HCT116 (cell line): Measurements from ENCODE around the gene ADGRB2. TPM values are rescaled to one million over a fixed set of nuclear protein-coding genes. Genes with fewer than 3 reads are reported as not detected.

Experiments used
- ATAC-seq: fragments of 200-7000 bp; cut with Tn5 transposase; 2 replicates; pipeline ENCODE4 v1.9.1; 2020; ENCODE audit warnings: mild to moderate bottlenecking, moderate library complexity
- BruUV-seq: library from RNA; stranded (reverse); fragments of 400-500 nt; replicated peaks from 2 replicates; lab custom pipeline; 2021; lab: Mats Ljungman, UMichigan
- CTCF ChIA-PET: fragments of 300-600 bp; sonication (Branson Sonifier 250); formaldehyde crosslinking; loops from one replicate; lab custom pipeline; 2021; ENCODE audit warnings: antibody characterized with exemption; lab: Charles Lee
- POLR2A ChIA-PET: fragments of 300-600, 350-600 bp; sonication (Branson Sonifier 250); formaldehyde crosslinking; loops from one replicate; lab custom pipeline; 2021; ENCODE audit warnings: antibody characterized with exemption; lab: Charles Lee
- RAD21 ChIA-PET, 2 experiments: fragments of 300-600 bp; sonication (Branson Sonifier 250); formaldehyde crosslinking; loops; one replicate each; lab custom pipeline; 2023; ENCODE audit warnings: low total read pairs in 2 of 2; ENCODE audit not compliant: uncharacterized antibody in 2 of 2, unreplicated experiment in 2 of 2, low non-redundant PET in 1 of 2; lab: Charles Lee
- DNase-seq: peaks from one replicate; pipeline ENCODE4 v3.0.0-alpha.2; 2010; ENCODE audit warnings: low read depth, low spot score
- H2AFZ ChIP-seq: fragments of 200-600 bp; shearing (Covaris generic), sonication (generic); 2 replicates; pipeline ENCODE4 v1.6.1; 2017; ENCODE audit warnings: low read depth, mixed run types, mixed read lengths, antibody characterized with exemption, low read length; ENCODE audit not compliant: poor library complexity, severe bottlenecking
- H3K27ac ChIP-seq: 2 replicates; pipeline ENCODE4 v1.5.1; 2012; ENCODE audit warnings: low read depth, low read length
- H3K27me3 ChIP-seq: fragments of 200-600 bp; sonication (generic); 2 replicates; pipeline ENCODE4 v1.6.1; 2016; ENCODE audit warnings: mixed run types, low read length, mixed read lengths; ENCODE audit not compliant: insufficient read depth
- H3K36me3 ChIP-seq, 2 experiments: fragments of 200-500 bp in 1 of 2; fragments of 200-600 bp in 1 of 2; sonication (Bioruptor generic) in 1 of 2; sonication (generic) in 1 of 2; 2 replicates each; pipeline versions ENCODE4 v1.5.1 to v1.6.1; 2014 to 2016; ENCODE audit warnings: low read length in 2 of 2, inconsistent platforms in 1 of 2, mixed read lengths in 1 of 2, mixed run types in 1 of 2; ENCODE audit not compliant: insufficient read depth in 2 of 2, control insufficient read depth in 1 of 2
- H3K4me1 ChIP-seq, 2 experiments: fragments of 200-600 bp in 1 of 2; sonication (generic) in 1 of 2; 2 replicates each; pipeline versions ENCODE4 v1.5.1 to v1.6.1; 2012 to 2017; ENCODE audit warnings: low read length in 2 of 2, inconsistent platforms in 1 of 2, mild to moderate bottlenecking in 1 of 2, mixed read lengths in 1 of 2, mixed run types in 1 of 2, moderate library complexity in 1 of 2; ENCODE audit not compliant: insufficient read depth in 2 of 2, control insufficient read depth in 1 of 2
- H3K4me2 ChIP-seq: fragments of 200-600 bp; sonication (generic); 2 replicates; pipeline ENCODE4 v1.6.1; 2017; ENCODE audit warnings: mixed run types, low read length, mixed read lengths
- H3K4me3 ChIP-seq, 2 experiments: fragments of 200-600 bp in 1 of 2; sonication (generic) in 1 of 2; replicated peaks in 1 of 2; 2 replicates each; pipeline ENCODE4 v1.5.1; 2011 to 2016; ENCODE audit warnings: low read length in 2 of 2, control low read depth in 1 of 2, low read depth in 1 of 2, mild to moderate bottlenecking in 1 of 2, mixed read lengths in 1 of 2, mixed run types in 1 of 2
- H3K79me2 ChIP-seq: fragments of 200-600 bp; sonication (generic); 2 replicates; pipeline ENCODE4 v1.6.1; 2017; ENCODE audit warnings: mild to moderate bottlenecking, mixed run types, low read length, moderate library complexity, mixed read lengths; ENCODE audit not compliant: insufficient read depth
- H3K9ac ChIP-seq: fragments of 200-600 bp; sonication (generic); 2 replicates; pipeline ENCODE4 v1.6.1; 2016; ENCODE audit warnings: low read length, mixed read lengths
- H3K9me2 ChIP-seq: fragments of 200-600 bp; sonication (generic), shearing (Covaris generic); 2 replicates; pipeline ENCODE4 v1.6.1; 2017; ENCODE audit warnings: mixed run types, mild to moderate bottlenecking, moderate library complexity; ENCODE audit not compliant: insufficient read depth
- H3K9me3 ChIP-seq, 2 experiments: fragments of 200-500 bp in 1 of 2; fragments of 200-600 bp in 1 of 2; sonication (Bioruptor generic) in 1 of 2; sonication (generic) in 1 of 2; 2 replicates each; pipeline ENCODE4 v1.6.1; 2014 to 2017; ENCODE audit warnings: low read length in 2 of 2, mixed read lengths in 2 of 2, inconsistent platforms in 1 of 2, low read depth in 1 of 2, mild to moderate bottlenecking in 1 of 2, mixed run types in 1 of 2, moderate library complexity in 1 of 2; ENCODE audit not compliant: control insufficient read depth in 1 of 2, insufficient read depth in 1 of 2
- H4K20me1 ChIP-seq: fragments of 200-600 bp; sonication (generic), shearing (Covaris generic); 2 replicates; pipeline ENCODE4 v1.6.1; 2017; ENCODE audit warnings: mixed run types, mild to moderate bottlenecking, moderate library complexity; ENCODE audit not compliant: insufficient read depth
- CBX3 ChIP-seq: IDR thresholded peaks from 2 replicates; pipeline ENCODE4 v1.6.1; 2012; ENCODE audit warnings: low read depth
- CEBPB ChIP-seq: IDR thresholded peaks from 2 replicates; pipeline ENCODE4 v1.6.1; 2012; ENCODE audit warnings: low read depth
- EGR1 ChIP-seq: IDR thresholded peaks from 2 replicates; pipeline ENCODE4 v1.6.1; 2012; ENCODE audit warnings: low read depth
- EZH2phosphoT487 ChIP-seq: fragments of 200-600 bp; IDR thresholded peaks from 2 replicates; pipeline ENCODE4 v1.6.1; 2018; ENCODE audit warnings: antibody characterized with exemption, borderline replicate concordance
- FOSL1 ChIP-seq: IDR thresholded peaks from 2 replicates; pipeline ENCODE4 v1.6.1; 2012; ENCODE audit warnings: low read depth
- POLR2A ChIP-seq: IDR thresholded peaks from 2 replicates; pipeline ENCODE4 v1.7.0; 2011; ENCODE audit warnings: borderline replicate concordance; ENCODE audit not compliant: insufficient read depth, insufficient read length; ENCODE audit errors: extremely low read depth
- SIN3A ChIP-seq: IDR thresholded peaks from 2 replicates; pipeline ENCODE4 v1.6.1; 2012; ENCODE audit warnings: low read depth
- TCF7L2 ChIP-seq: IDR thresholded peaks from 2 replicates; pipeline ENCODE4 v1.7.0; 2011; ENCODE audit warnings: borderline replicate concordance, inconsistent platforms; ENCODE audit not compliant: insufficient read depth, insufficient read length; ENCODE audit errors: extremely low read depth
- YY1 ChIP-seq: IDR thresholded peaks from 2 replicates; pipeline ENCODE4 v1.6.1; 2011; ENCODE audit warnings: low read length, low read depth, moderate library complexity, mild to moderate bottlenecking; ENCODE audit not compliant: insufficient replicate concordance; ENCODE audit errors: extremely low read depth
- ZFX ChIP-seq: fragments of 450-650 bp; IDR thresholded peaks from 2 replicates; pipeline ENCODE4 v1.6.1; 2017
- ZNF274 ChIP-seq: fragments of 200-500 bp; sonication (Bioruptor generic); IDR thresholded peaks from 2 replicates; pipeline ENCODE4 v1.6.1; 2014; ENCODE audit warnings: mild to moderate bottlenecking, low read depth, low read length, inconsistent platforms
- intact Hi-C: fragments of 100-400 bp; cut with micrococcal nuclease; formaldehyde crosslinking; loops from 2 replicates; pipeline ENCODE4 v1.10.0; 2022
- total RNA-seq: library from RNA; stranded (reverse); gene quantifications from one replicate; pipeline ENCODE4 v1.2.1, GENCODE V29; 2021; ENCODE audit not compliant: unreplicated experiment
- TF ChIP-seq, protein P1 (sequence below): IDR thresholded peaks from 2 replicates; pipeline ENCODE4 v1.6.1; 2012
- TF ChIP-seq, protein P2 (sequence below): IDR thresholded peaks from 2 replicates; pipeline ENCODE4 v1.6.1; 2012; ENCODE audit warnings: low read depth
- TF ChIP-seq, protein P3 (sequence below): IDR thresholded peaks from 2 replicates; pipeline ENCODE4 v1.6.1; 2012

The ADGRB2 gene
- total RNA-seq, 1 experiment from 2014 or later, result 10.1 TPM

DNA sequence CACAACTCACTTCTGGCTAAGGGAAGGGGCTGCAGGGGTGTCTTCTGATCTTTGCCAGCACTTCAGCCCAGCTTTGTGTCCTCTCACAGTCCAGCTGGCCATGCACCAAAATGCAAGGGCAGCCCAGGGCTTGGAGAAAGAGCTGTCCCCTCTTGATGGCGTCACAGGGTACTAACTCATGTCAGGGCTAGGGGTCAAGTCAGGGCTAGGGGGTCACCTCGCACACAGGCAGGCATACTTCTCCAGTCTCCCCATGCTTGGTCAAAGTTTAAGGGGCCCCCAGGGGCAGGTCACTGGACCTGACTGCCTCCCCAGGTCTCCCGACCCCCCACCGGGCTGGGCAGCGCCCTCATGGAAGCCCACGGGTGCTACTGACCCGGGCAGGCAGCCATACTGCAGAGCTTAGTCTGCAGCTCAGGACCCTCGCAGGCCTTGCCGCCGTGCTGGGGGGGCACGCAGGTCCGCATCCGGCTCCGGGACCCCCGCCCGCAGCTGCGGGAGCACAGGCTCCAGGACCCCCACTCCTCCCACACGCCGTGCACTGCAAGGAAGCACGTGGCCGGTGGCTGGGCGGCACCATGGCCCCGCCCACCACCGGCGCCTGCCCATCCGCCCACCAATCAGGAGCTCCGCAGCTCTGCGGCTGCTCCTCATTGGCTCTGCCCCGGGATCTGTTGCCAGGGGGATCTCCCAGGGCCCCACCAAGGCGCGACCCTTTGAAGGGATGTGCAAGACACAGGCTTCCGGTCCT, 21.5 kb downstream of the ADGRB2 start:
- H3K4me3 ChIP-seq, result no peak overlapping the region
- no peak overlapping the region for H3K27ac ChIP-seq
- RAD21 ChIA-PET, result no interaction called here
- H3K9ac ChIP-seq, result no peak overlapping the region
- POLR2A ChIA-PET, result no interaction called here
- H3K9me2 ChIP-seq, result no peaks in the 10 kb centered on the region
- H3K4me2 ChIP-seq, result no peak overlapping the region
- no peak overlapping the region for H2AFZ ChIP-seq
- ATAC-seq (no peak), DNase-seq (no peak)
- no peaks in the 10 kb centered on the region for H3K79me2 ChIP-seq
- no peaks in the 10 kb centered on the region for H3K27me3 ChIP-seq
- CTCF ChIA-PET, result interaction anchor here (1.4 kb wide), 1 partner anchor 27 kb away, joined by 5 read pairs; no protein-coding TSS in a partner anchor
- TF ChIP-seq, protein P1, sequence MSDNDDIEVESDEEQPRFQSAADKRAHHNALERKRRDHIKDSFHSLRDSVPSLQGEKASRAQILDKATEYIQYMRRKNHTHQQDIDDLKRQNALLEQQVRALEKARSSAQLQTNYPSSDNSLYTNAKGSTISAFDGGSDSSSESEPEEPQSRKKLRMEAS, result no peak
- TF ChIP-seq EZH2phosphoT487 (no peak), POLR2A (no peak), FOSL1 (no peak), YY1 (no peak), ZNF274 (no peak), CBX3 (no peak), ZFX (no peak), CEBPB (no peak), SIN3A (no peak), TCF7L2 (no peak), EGR1 (no peak)
- TF ChIP-seq, protein P2, sequence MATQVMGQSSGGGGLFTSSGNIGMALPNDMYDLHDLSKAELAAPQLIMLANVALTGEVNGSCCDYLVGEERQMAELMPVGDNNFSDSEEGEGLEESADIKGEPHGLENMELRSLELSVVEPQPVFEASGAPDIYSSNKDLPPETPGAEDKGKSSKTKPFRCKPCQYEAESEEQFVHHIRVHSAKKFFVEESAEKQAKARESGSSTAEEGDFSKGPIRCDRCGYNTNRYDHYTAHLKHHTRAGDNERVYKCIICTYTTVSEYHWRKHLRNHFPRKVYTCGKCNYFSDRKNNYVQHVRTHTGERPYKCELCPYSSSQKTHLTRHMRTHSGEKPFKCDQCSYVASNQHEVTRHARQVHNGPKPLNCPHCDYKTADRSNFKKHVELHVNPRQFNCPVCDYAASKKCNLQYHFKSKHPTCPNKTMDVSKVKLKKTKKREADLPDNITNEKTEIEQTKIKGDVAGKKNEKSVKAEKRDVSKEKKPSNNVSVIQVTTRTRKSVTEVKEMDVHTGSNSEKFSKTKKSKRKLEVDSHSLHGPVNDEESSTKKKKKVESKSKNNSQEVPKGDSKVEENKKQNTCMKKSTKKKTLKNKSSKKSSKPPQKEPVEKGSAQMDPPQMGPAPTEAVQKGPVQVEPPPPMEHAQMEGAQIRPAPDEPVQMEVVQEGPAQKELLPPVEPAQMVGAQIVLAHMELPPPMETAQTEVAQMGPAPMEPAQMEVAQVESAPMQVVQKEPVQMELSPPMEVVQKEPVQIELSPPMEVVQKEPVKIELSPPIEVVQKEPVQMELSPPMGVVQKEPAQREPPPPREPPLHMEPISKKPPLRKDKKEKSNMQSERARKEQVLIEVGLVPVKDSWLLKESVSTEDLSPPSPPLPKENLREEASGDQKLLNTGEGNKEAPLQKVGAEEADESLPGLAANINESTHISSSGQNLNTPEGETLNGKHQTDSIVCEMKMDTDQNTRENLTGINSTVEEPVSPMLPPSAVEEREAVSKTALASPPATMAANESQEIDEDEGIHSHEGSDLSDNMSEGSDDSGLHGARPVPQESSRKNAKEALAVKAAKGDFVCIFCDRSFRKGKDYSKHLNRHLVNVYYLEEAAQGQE, result no peak
- TF ChIP-seq, protein P3, sequence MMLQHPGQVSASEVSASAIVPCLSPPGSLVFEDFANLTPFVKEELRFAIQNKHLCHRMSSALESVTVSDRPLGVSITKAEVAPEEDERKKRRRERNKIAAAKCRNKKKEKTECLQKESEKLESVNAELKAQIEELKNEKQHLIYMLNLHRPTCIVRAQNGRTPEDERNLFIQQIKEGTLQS, result no peak
- no peaks in the 10 kb centered on the region for H3K9me3 ChIP-seq
- BruUV-seq, result no TSS peak
- no peaks in the 10 kb centered on the region for H3K36me3 ChIP-seq
- no peaks in the 10 kb centered on the region for H4K20me1 ChIP-seq
- peaks cover 7 to 20% of the 10 kb centered on the region in 2 experiments for H3K4me1 ChIP-seq
- intact Hi-C loops, result no loop called here
